K562 (cell line): ENCODE results near the gene PKLR. TPM values are rescaled to one million over a fixed set of nuclear protein-coding genes. Genes with fewer than 3 reads are reported as not detected.

Experiments
- BACH1 ChIP-seq: fragments of 200-800 bp; sonication (Bioruptor generic); IDR thresholded peaks from 2 replicates; pipeline ENCODE4 v1.6.1; 2016; ENCODE audit warnings: missing genetic modification characterization, missing compliant biosample characterization
- CBX8 ChIP-seq: fragments of 200-600 bp; sonication (generic); IDR thresholded peaks from 2 replicates; pipeline ENCODE4 v1.6.1; 2012; ENCODE audit warnings: borderline replicate concordance, mixed run types, low read depth, mild to moderate bottlenecking, moderate library complexity, mixed read lengths, low read length, control low read depth, inconsistent platforms; ENCODE audit not compliant: poor library complexity, severe bottlenecking; ENCODE audit errors: extremely low read depth
- CLOCK ChIP-seq: fragments of 250-450 bp; sonication (Bioruptor Pico); IDR thresholded peaks from 2 replicates; pipeline ENCODE4 v1.4.0; 2020; ENCODE audit warnings: mild to moderate bottlenecking, moderate library complexity, borderline replicate concordance
- CSDE1 ChIP-seq, 2 experiments: fragments of 450-650 bp; IDR thresholded peaks; 2 replicates each; pipeline ENCODE4 v1.6.1; 2016; ENCODE audit warnings: mild to moderate bottlenecking in 1 of 2
- DACH1 ChIP-seq: fragments of 450-650 bp; IDR thresholded peaks from 2 replicates; pipeline ENCODE4 v1.6.1; 2018; ENCODE audit not compliant: partially characterized antibody
- E2F3 ChIP-seq: fragments of 250-450 bp; sonication (Bioruptor Pico); IDR thresholded peaks from 2 replicates; pipeline ENCODE4 v1.4.0; 2020; ENCODE audit warnings: mild to moderate bottlenecking
- HDAC3 ChIP-seq: fragments of 450-650 bp; IDR thresholded peaks from 2 replicates; pipeline ENCODE4 v1.6.1; 2018; ENCODE audit warnings: borderline replicate concordance, mild to moderate bottlenecking, moderate library complexity; ENCODE audit not compliant: partially characterized antibody
- IRF1 ChIP-seq: sonication (generic); formaldehyde crosslinking; IDR thresholded peaks from 2 replicates; pipeline ENCODE4 v1.8.0; 2022; ENCODE audit warnings: missing genetic modification reagents, mild to moderate bottlenecking, borderline replicate concordance
- KLF16 ChIP-seq: IDR thresholded peaks from 2 replicates; pipeline ENCODE4 v1.6.1; 2016; ENCODE audit warnings: antibody characterized with exemption
- MIER1 ChIP-seq: fragments of 450-650 bp; IDR thresholded peaks from 2 replicates; pipeline ENCODE4 v1.6.1; 2016; ENCODE audit warnings: antibody characterized with exemption, mild to moderate bottlenecking, low read depth
- NFXL1 ChIP-seq: fragments of 450-650 bp; formaldehyde crosslinking; IDR thresholded peaks from 2 replicates; pipeline ENCODE4 v1.4.0; 2021; ENCODE audit warnings: mild to moderate bottlenecking
- NR2C1 ChIP-seq, 2 experiments: fragments of 450-650 bp; IDR thresholded peaks; 2 replicates each; pipeline ENCODE4 v1.6.1; 2017; ENCODE audit warnings: mild to moderate bottlenecking in 2 of 2, antibody characterized with exemption in 1 of 2, inconsistent platforms in 1 of 2, missing compliant biosample characterization in 1 of 2, missing genetic modification characterization in 1 of 2
- NR2C2 ChIP-seq, 2 experiments: fragments of 200-800 bp in 1 of 2; sonication (Bioruptor generic) in 1 of 2; sonication (generic) in 1 of 2; formaldehyde crosslinking in 1 of 2; IDR thresholded peaks; 2 replicates each; pipeline versions ENCODE4 v1.6.1 to v1.8.0; 2016 to 2022; ENCODE audit warnings: mild to moderate bottlenecking in 1 of 2, missing compliant biosample characterization in 1 of 2, missing genetic modification characterization in 1 of 2, missing genetic modification reagents in 1 of 2
- NR4A1 ChIP-seq, 2 experiments: fragments of 250-450 bp in 1 of 2; fragments of 450-650 bp in 1 of 2; sonication (Bioruptor Pico) in 1 of 2; IDR thresholded peaks; 2 replicates each; pipeline versions ENCODE4 v1.4.0 to v1.6.1; 2016 to 2020; ENCODE audit warnings: mild to moderate bottlenecking in 2 of 2, missing compliant biosample characterization in 1 of 2, missing genetic modification characterization in 1 of 2, moderate library complexity in 1 of 2
- SAFB ChIP-seq: fragments of 200-400 bp; formaldehyde crosslinking; IDR thresholded peaks from 2 replicates; pipeline ENCODE4 v1.6.1; 2017; ENCODE audit warnings: low read depth, low read length, borderline replicate concordance
- SIN3A ChIP-seq, 2 experiments: fragments of 150-350 bp in 1 of 2; IDR thresholded peaks; 2 replicates each; pipeline ENCODE4 v1.6.1; 2011 to 2016; ENCODE audit warnings: borderline replicate concordance in 2 of 2, low read depth in 2 of 2, low read length in 2 of 2, mild to moderate bottlenecking in 2 of 2, moderate library complexity in 2 of 2; ENCODE audit not compliant: control insufficient read depth in 1 of 2
- SP2 ChIP-seq: IDR thresholded peaks from 2 replicates; pipeline ENCODE4 v1.6.1; 2011; ENCODE audit warnings: mild to moderate bottlenecking, low read depth, low read length, moderate library complexity; ENCODE audit not compliant: poor library complexity, severe bottlenecking; ENCODE audit errors: extremely low read depth
- STAT5B ChIP-seq: fragments of 250-450 bp; sonication (Bioruptor Pico); IDR thresholded peaks from 2 replicates; pipeline ENCODE4 v1.8.0; 2021; ENCODE audit warnings: mild to moderate bottlenecking, inconsistent platforms
- TAF7 ChIP-seq: fragments of 450-650 bp; IDR thresholded peaks from 2 replicates; pipeline ENCODE4 v1.6.1; 2016; ENCODE audit warnings: missing genetic modification characterization, missing compliant biosample characterization
- TAL1 ChIP-seq: fragments of 450-650 bp; IDR thresholded peaks from 2 replicates; pipeline ENCODE4 v1.6.1; 2016; ENCODE audit warnings: mild to moderate bottlenecking
- TEAD4 ChIP-seq, 2 experiments: sonication (generic) in 1 of 2; formaldehyde crosslinking in 1 of 2; IDR thresholded peaks; 2 replicates each; pipeline versions ENCODE4 v1.6.1 to v1.8.0; 2012 to 2022; ENCODE audit warnings: borderline replicate concordance in 1 of 2, inconsistent platforms in 1 of 2, low read length in 1 of 2, mild to moderate bottlenecking in 1 of 2, missing genetic modification reagents in 1 of 2
- ZEB2 ChIP-seq: fragments of 450-650 bp; IDR thresholded peaks from 2 replicates; pipeline ENCODE4 v1.6.1; 2016
- ZNF699 ChIP-seq: fragments of 250-450 bp; sonication (Bioruptor Pico); IDR thresholded peaks from 2 replicates; pipeline ENCODE4 v1.8.0; 2021; ENCODE audit warnings: mild to moderate bottlenecking, moderate library complexity; ENCODE audit not compliant: insufficient replicate concordance
- ZNF766 ChIP-seq: fragments of 200-800 bp; sonication (Bioruptor generic); conservative IDR thresholded peaks from 2 replicates; pipeline ENCODE4 v1.6.1; 2016; ENCODE audit warnings: missing genetic modification characterization, missing compliant biosample characterization
- polyA plus RNA-seq, 8 experiments: library from polyadenylated mRNA; depleted of rRNA in 4 of 8; stranded (reverse) in 5 of 8; unstranded in 3 of 8; fragments of >200 nt; fragmentation: Nextera tagmentation in 2 of 8; fragmentation: Illumina TruSeq in 1 of 8; extraction: Ambion mirVana in 2 of 8; extraction: Trizol in 1 of 8; gene quantifications; 2 replicates each; pipeline versions ENCODE4 v1.2.1 to v1.2.3, GENCODE V29; 2011 to 2014; ENCODE audit warnings: inconsistent platforms in 1 of 8, missing spikeins in 1 of 8
- total RNA-seq, 7 experiments: library from RNA; depleted of rRNA in 6 of 7; stranded (reverse); fragments of >200 nt in 6 of 7; fragmentation: Illumina TruSeq in 2 of 7; extraction: Trizol in 2 of 7; gene quantifications; 2 replicates each; pipeline versions ENCODE4 v1.2.1 to v1.2.3, GENCODE V29; 2011 to 2021; ENCODE audit warnings: low replicate concordance in 1 of 7

Gene PKLR
- total and polyA plus RNA-seq, 9 of the 15 experiments (the other 6 are each of a cell fraction or from before 2014, with no cell fraction given), result 10.7 to 78.4 (median 38.2) TPM

DNA sequence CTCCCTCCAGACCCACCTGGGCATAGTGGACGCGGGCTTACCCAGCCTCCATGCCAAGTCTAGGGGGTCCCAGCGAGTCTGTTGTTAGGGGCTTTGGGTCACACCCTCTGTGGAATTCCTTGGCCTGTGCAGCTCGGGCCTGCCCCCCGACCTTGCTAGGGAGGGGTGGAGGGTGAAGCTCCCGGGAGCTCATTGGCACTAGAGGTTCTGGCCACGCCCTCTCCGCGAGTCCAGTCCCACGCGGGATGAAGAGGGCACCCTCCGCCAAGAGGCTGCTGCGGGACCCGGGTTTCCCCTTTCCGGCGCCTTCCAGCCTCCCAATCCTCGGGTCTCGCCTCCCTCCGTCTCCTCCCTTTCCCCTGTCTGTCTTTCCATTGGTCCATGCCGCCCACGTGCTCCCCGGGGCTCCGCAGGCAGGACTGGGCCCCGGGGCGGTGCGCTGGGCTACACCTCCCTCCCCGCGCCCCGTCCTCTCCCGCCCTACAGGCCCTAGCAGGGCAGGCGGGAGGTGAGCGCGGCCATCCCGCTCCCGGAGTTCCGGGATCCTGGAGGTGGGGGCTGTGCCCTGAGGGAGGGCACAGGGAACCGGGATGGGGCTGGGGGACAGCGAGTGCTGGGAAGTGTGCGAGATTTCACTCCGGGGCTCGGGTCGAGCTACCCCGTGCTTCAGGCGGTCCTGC is 22.9 kb upstream of the PKLR start (continued):
- no peak for TF ChIP-seq NR4A1 (CRISPR knock-in tag; IDR thresholded peaks at IDR 0.05)
- TF ChIP-seq NR4A1 (tag; IDR thresholded peaks at IDR 0.05), result no peak
- no peak for TF ChIP-seq DACH1
- no peak for TF ChIP-seq ZNF766 (CRISPR knock-in tag)
- TF ChIP-seq MIER1, result no peak
- no peak for TF ChIP-seq ZNF699 (CRISPR knock-in tag)
- peak; percentile 71; the same call in 1 of the 2 replicates for TF ChIP-seq SAFB
- no peak for TF ChIP-seq STAT5B
- no peak for TF ChIP-seq BACH1 (tag)
- no peak for TF ChIP-seq ZEB2
- TF ChIP-seq CLOCK (CRISPR knock-in tag), result no peak
- no peak for TF ChIP-seq CSDE1 (IDR thresholded peaks at IDR 0.05)
- TF ChIP-seq NR2C1 (IDR thresholded peaks at IDR 0.05), result no peak
- no peak for TF ChIP-seq NR2C1 (tag; IDR thresholded peaks at IDR 0.05)
- no peak for TF ChIP-seq E2F3 (CRISPR knock-in tag)
- peak; percentile 56; the same call in 1 of the 2 replicates for TF ChIP-seq NR2C2 (CRISPR knock-in tag; IDR thresholded peaks at IDR 0.05)
- TF ChIP-seq NR2C2 (tag; IDR thresholded peaks at IDR 0.05), result no peak; the same call in 1 of the 2 replicates
- TF ChIP-seq SP2, result no peak
- TF ChIP-seq KLF16, result no peak
- no peak for TF ChIP-seq HDAC3
- no peak for TF ChIP-seq CBX8
- TF ChIP-seq IRF1, result no peak
- TF ChIP-seq TAL1, result no peak
- peak in 1 of 2 experiments; percentile 66; a peak in 2 of 4 replicates for TF ChIP-seq SIN3A (IDR thresholded peaks at IDR 0.05; ENCODE audit: borderline replicate concordance in 2 of 2, control insufficient read depth in 1 of 2, low read depth in 2 of 2, low read length in 2 of 2)
- TF ChIP-seq TAF7, result no peak
- 0 out of 2 replicates have a peak, but pooled peaks have one; percentile 7 for TF ChIP-seq TEAD4 (IDR thresholded peaks at IDR 0.05; ENCODE audit: low read length)
- no peak for TF ChIP-seq TEAD4 (CRISPR knock-in tag; IDR thresholded peaks at IDR 0.05; ENCODE audit: borderline replicate concordance)
- no peak for TF ChIP-seq NFXL1 (CRISPR knock-in tag)
